OCI-LY7 (cell line): ENCODE data around the gene GSN. TPM values are rescaled to one million over a fixed set of nuclear protein-coding genes. Genes with fewer than 3 reads are reported as not detected.

ENCODE experiments used
- BruUV-seq: library from RNA; stranded (reverse); fragments of 400-500 nt; replicated peaks from 2 replicates; lab custom pipeline; 2021; lab: Mats Ljungman, UMichigan
- CTCF ChIA-PET: fragments of 300-600 bp; sonication (Branson Sonifier 250); formaldehyde crosslinking; loops from one replicate; lab custom pipeline; 2022; ENCODE audit warnings: antibody characterized with exemption; ENCODE audit not compliant: unreplicated experiment; lab: Charles Lee
- POLR2A ChIA-PET: fragments of 300-600 bp; sonication (Branson Sonifier 250); formaldehyde crosslinking; loops from one replicate; lab custom pipeline; 2022; ENCODE audit warnings: antibody characterized with exemption; lab: Charles Lee
- DNase-seq: peaks from one replicate; pipeline ENCODE4 v3.0.0-alpha.2; 2015; ENCODE audit warnings: low spot score
- H2AFZ ChIP-seq: fragments of 200-600 bp; sonication (generic), shearing (Covaris generic); 2 replicates; pipeline ENCODE4 v1.6.1; 2014; ENCODE audit warnings: mild to moderate bottlenecking, antibody characterized with exemption, low read length, moderate library complexity
- H3K27ac ChIP-seq: fragments of 200-600 bp; sonication (generic); 2 replicates; pipeline ENCODE4 v1.5.1; 2014; ENCODE audit warnings: mixed run types, low read depth, mild to moderate bottlenecking, moderate library complexity, low read length, inconsistent platforms; ENCODE audit not compliant: poor library complexity, severe bottlenecking
- H3K36me3 ChIP-seq: fragments of 200-600 bp; sonication (generic); 2 replicates; pipeline ENCODE4 v1.6.1; 2014; ENCODE audit warnings: mild to moderate bottlenecking, antibody characterized with exemption, low read length, moderate library complexity, mixed read lengths; ENCODE audit not compliant: insufficient read depth
- H3K4me1 ChIP-seq: fragments of 200-600 bp; sonication (generic); 2 replicates; pipeline ENCODE4 v1.5.1; 2014; ENCODE audit warnings: mild to moderate bottlenecking, low read length; ENCODE audit not compliant: insufficient read depth, poor library complexity, severe bottlenecking
- H3K4me2 ChIP-seq: fragments of 200-600 bp; sonication (generic); 2 replicates; pipeline ENCODE4 v1.6.1; 2014; ENCODE audit warnings: mild to moderate bottlenecking, low read length
- H3K4me3 ChIP-seq: fragments of 200-600 bp; sonication (generic); 2 replicates; pipeline ENCODE4 v1.5.1; 2014; ENCODE audit warnings: mild to moderate bottlenecking, low read depth, low read length; ENCODE audit not compliant: poor library complexity, severe bottlenecking
- H3K79me2 ChIP-seq: fragments of 200-600 bp; sonication (generic); 2 replicates; pipeline ENCODE4 v1.6.1; 2016; ENCODE audit warnings: low read depth, mild to moderate bottlenecking, low read length, moderate library complexity, mixed read lengths; ENCODE audit not compliant: insufficient read depth
- H3K9me2 ChIP-seq: fragments of 200-600 bp; sonication (generic); 2 replicates; pipeline ENCODE4 v1.6.1; 2016; ENCODE audit warnings: mild to moderate bottlenecking, low read length, mixed read lengths; ENCODE audit not compliant: insufficient read depth
- H3K9me3 ChIP-seq: fragments of 200-600 bp; sonication (generic); 2 replicates; pipeline ENCODE4 v1.6.1; 2014; ENCODE audit warnings: mild to moderate bottlenecking, mixed run types, low read length, mixed read lengths
- H4K20me1 ChIP-seq: fragments of 200-600 bp; sonication (generic); 2 replicates; pipeline ENCODE4 v1.6.1; 2014; ENCODE audit warnings: mild to moderate bottlenecking, antibody characterized with exemption, low read length, moderate library complexity, mixed read lengths; ENCODE audit not compliant: insufficient read depth
- CTCF ChIP-seq: fragments of 200-600 bp; sonication (generic); conservative IDR thresholded peaks from 2 replicates; pipeline ENCODE4 v1.5.1; 2014; ENCODE audit warnings: mild to moderate bottlenecking, antibody characterized with exemption, low read length, moderate library complexity, mixed read lengths
- EZH2phosphoT487 ChIP-seq: fragments of 200-600 bp; sonication (generic); IDR thresholded peaks from 2 replicates; pipeline ENCODE4 v1.6.1; 2018; ENCODE audit warnings: low read depth, borderline replicate concordance, mild to moderate bottlenecking, mixed run types, antibody characterized with exemption, low read length, moderate library complexity, mixed read lengths
- intact Hi-C: fragments of 100-400 bp; cut with micrococcal nuclease; formaldehyde crosslinking; loops from one replicate; pipeline ENCODE4 v1.10.0; 2022; ENCODE audit not compliant: unreplicated experiment
- total RNA-seq, 2 experiments: library from RNA; depleted of rRNA in 1 of 2; stranded (reverse); fragments of >200 nt in 1 of 2; shearing (Covaris generic) in 1 of 2; gene quantifications; 2 replicates each; pipeline ENCODE4 v1.2.3, GENCODE V29; 2014 to 2022

GSN gene
- total RNA-seq, 2 experiments from 2014 or later = 13.4 to 16.3 TPM

GRCh38 chr9:121275781-121276658 is 8.1 kb downstream of the GSN start:
- Histone ChIP-seq H3K4me1 (no peaks in the 10 kb centered on the region), H3K27ac (no peak overlapping the region), H3K79me2 (no peaks in the 10 kb centered on the region), H2AFZ (no peak overlapping the region), H3K36me3 (no peaks in the 10 kb centered on the region), H3K4me3 (no peak overlapping the region), H3K9me3 (no peaks in the 10 kb centered on the region), H3K4me2 (no peak overlapping the region), H3K9me2 (no peaks in the 10 kb centered on the region), H4K20me1 (no peaks in the 10 kb centered on the region)
- BruUV-seq = no TSS peak
- POLR2A ChIA-PET = no interaction called here
- intact Hi-C loops = no loop called here
- CTCF ChIA-PET = no interaction called here
- no peak for DNase-seq
- no peak for TF ChIP-seq EZH2phosphoT487
- TF ChIP-seq CTCF = no peak

GRCh38 chr9:121277026-121277425 is 9.1 kb downstream of the GSN start:
- POLR2A ChIA-PET = no interaction called here
- H3K9me2 ChIP-seq = no peaks in the 10 kb centered on the region

More at GRCh38 chr9:121277026-121277425, 9.1 kb downstream of the GSN start:
- no peaks in the 10 kb centered on the region for H3K9me3 ChIP-seq
- no peak overlapping the region for H2AFZ ChIP-seq
- no peaks in the 10 kb centered on the region for H3K4me1 ChIP-seq
- TF ChIP-seq CTCF = no peak
- no peak for TF ChIP-seq EZH2phosphoT487
- CTCF ChIA-PET = interaction anchor here (1.4 kb wide), 1 partner anchor 16 kb away, joined by 3 read pairs; no protein-coding TSS in a partner anchor
- intact Hi-C loops = no loop called here
- no peaks in the 10 kb centered on the region for H3K79me2 ChIP-seq
- BruUV-seq = no TSS peak
- DNase-seq = no peak
- no peak overlapping the region for H3K4me3 ChIP-seq
- no peak overlapping the region for H3K4me2 ChIP-seq
- no peaks in the 10 kb centered on the region for H4K20me1 ChIP-seq
- no peaks in the 10 kb centered on the region for H3K36me3 ChIP-seq
- no peak overlapping the region for H3K27ac ChIP-seq
